OCI-LY1 (cell line): ENCODE measurements around the gene CHAF1A.

Experiments used
- H2AFZ ChIP-seq: fragments of 200-600 bp; sonication (generic), shearing (Covaris generic); 2 replicates; pipeline ENCODE4 v1.6.0; 2014; ENCODE audit warnings: antibody characterized with exemption, mild to moderate bottlenecking, low read length
- H3F3A ChIP-seq: fragments of 200-600 bp; sonication (generic), shearing (Covaris generic); 2 replicates; pipeline ENCODE4 v1.6.0; 2014; ENCODE audit warnings: mild to moderate bottlenecking, antibody characterized with exemption, low read length, moderate library complexity; ENCODE audit not compliant: insufficient read depth
- H3K27ac ChIP-seq: fragments of 200-600 bp; sonication (generic); 2 replicates; pipeline ENCODE4 v1.5.1; 2014; ENCODE audit warnings: low read length, mixed run types, mild to moderate bottlenecking, low read depth; ENCODE audit not compliant: poor library complexity, severe bottlenecking
- H3K27me3 ChIP-seq: fragments of 200-600 bp; sonication (generic); 2 replicates; pipeline ENCODE4 v1.6.0; 2014; ENCODE audit warnings: antibody characterized with exemption, mild to moderate bottlenecking, low read length, moderate library complexity; ENCODE audit not compliant: insufficient read depth
- H3K36me3 ChIP-seq: fragments of 200-600 bp; sonication (generic); 2 replicates; pipeline ENCODE4 v1.6.1; 2014; ENCODE audit warnings: mild to moderate bottlenecking, antibody characterized with exemption, low read length, moderate library complexity, mixed read lengths; ENCODE audit not compliant: insufficient read depth
- H3K4me1 ChIP-seq: fragments of 200-600 bp; sonication (generic); 2 replicates; pipeline ENCODE4 v1.5.1; 2014; ENCODE audit warnings: mild to moderate bottlenecking, low read length, moderate library complexity; ENCODE audit not compliant: insufficient read depth, severe bottlenecking
- H3K4me2 ChIP-seq: fragments of 200-600 bp; sonication (generic), shearing (Covaris generic); 2 replicates; pipeline ENCODE4 v1.6.1; 2014; ENCODE audit warnings: low read length
- H3K4me3 ChIP-seq: fragments of 200-600 bp; sonication (generic); 2 replicates; pipeline ENCODE4 v1.5.1; 2014; ENCODE audit warnings: low read length, low read depth, mild to moderate bottlenecking, mixed read lengths; ENCODE audit not compliant: poor library complexity, severe bottlenecking
- H3K79me2 ChIP-seq: fragments of 200-600 bp; shearing (Covaris generic); 2 replicates; pipeline ENCODE4 v1.6.1; 2016; ENCODE audit warnings: mixed run types, low read length, mixed read lengths; ENCODE audit not compliant: insufficient read depth
- H3K9ac ChIP-seq: fragments of 200-600 bp; sonication (generic), shearing (Covaris generic); 2 replicates; pipeline ENCODE4 v1.6.1; 2014; ENCODE audit warnings: mild to moderate bottlenecking, low read length, mixed read lengths
- H3K9me2 ChIP-seq: fragments of 200-600 bp; sonication (generic), shearing (Covaris generic); 2 replicates; pipeline ENCODE4 v1.6.1; 2014; ENCODE audit warnings: low read depth, mild to moderate bottlenecking, low read length, mixed read lengths
- H3K9me3 ChIP-seq: fragments of 200-600 bp; shearing (Covaris generic); 2 replicates; pipeline ENCODE4 v1.6.1; 2014; ENCODE audit warnings: low read length, mixed read lengths
- H4K20me1 ChIP-seq: fragments of 200-600 bp; sonication (generic), shearing (Covaris generic); 2 replicates; pipeline ENCODE4 v1.6.0; 2016; ENCODE audit warnings: mild to moderate bottlenecking, low read length; ENCODE audit not compliant: insufficient read depth
- EZH2 ChIP-seq: fragments of 200-600 bp; sonication (generic), shearing (Covaris generic); IDR thresholded peaks from 2 replicates; pipeline ENCODE4 v1.8.0; 2017; ENCODE audit warnings: borderline replicate concordance, mixed run types, mild to moderate bottlenecking, antibody characterized with exemption, low read length, moderate library complexity, mixed read lengths
- TF ChIP-seq, protein P1 (sequence below): fragments of 200-600 bp; sonication (generic), shearing (Covaris generic); IDR thresholded peaks from 2 replicates; pipeline ENCODE4 v1.5.1; 2017; ENCODE audit warnings: mild to moderate bottlenecking, antibody characterized with exemption, low read length, moderate library complexity, mixed read lengths

The CHAF1A gene

GRCh38 chr19:4386041-4386782, 16.2 kb upstream of the CHAF1A start:
- Histone ChIP-seq H3K4me2 (no peak overlapping the region), H4K20me1 (no peaks in the 10 kb centered on the region), H3K79me2 (peaks cover under 1% of the 10 kb centered on the region; the same call in 1 of the 2 replicates), H2AFZ (no peak overlapping the region), H3K27ac (no peak overlapping the region), H3K36me3 (peaks cover 21% of the 10 kb centered on the region), H3K9ac (no peak overlapping the region), H3F3A (no peaks in the 10 kb centered on the region), H3K4me1 (no peaks in the 10 kb centered on the region), H3K27me3 (no peaks in the 10 kb centered on the region), H3K9me3 (no peaks in the 10 kb centered on the region), H3K4me3 (no peak overlapping the region), H3K9me2 (no peaks in the 10 kb centered on the region)
- TF ChIP-seq, protein P1, sequence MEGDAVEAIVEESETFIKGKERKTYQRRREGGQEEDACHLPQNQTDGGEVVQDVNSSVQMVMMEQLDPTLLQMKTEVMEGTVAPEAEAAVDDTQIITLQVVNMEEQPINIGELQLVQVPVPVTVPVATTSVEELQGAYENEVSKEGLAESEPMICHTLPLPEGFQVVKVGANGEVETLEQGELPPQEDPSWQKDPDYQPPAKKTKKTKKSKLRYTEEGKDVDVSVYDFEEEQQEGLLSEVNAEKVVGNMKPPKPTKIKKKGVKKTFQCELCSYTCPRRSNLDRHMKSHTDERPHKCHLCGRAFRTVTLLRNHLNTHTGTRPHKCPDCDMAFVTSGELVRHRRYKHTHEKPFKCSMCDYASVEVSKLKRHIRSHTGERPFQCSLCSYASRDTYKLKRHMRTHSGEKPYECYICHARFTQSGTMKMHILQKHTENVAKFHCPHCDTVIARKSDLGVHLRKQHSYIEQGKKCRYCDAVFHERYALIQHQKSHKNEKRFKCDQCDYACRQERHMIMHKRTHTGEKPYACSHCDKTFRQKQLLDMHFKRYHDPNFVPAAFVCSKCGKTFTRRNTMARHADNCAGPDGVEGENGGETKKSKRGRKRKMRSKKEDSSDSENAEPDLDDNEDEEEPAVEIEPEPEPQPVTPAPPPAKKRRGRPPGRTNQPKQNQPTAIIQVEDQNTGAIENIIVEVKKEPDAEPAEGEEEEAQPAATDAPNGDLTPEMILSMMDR, result no peak
- TF ChIP-seq EZH2, result no peak

GRCh38 chr19:4388337-4389063, 13.9 kb upstream of the CHAF1A start:
- no peak overlapping the region for H3K27ac ChIP-seq
- H4K20me1 ChIP-seq, result no peaks in the 10 kb centered on the region
- H3K9me3 ChIP-seq, result no peaks in the 10 kb centered on the region
- H3K36me3 ChIP-seq, result peaks cover 19% of the 10 kb centered on the region
- H3F3A ChIP-seq, result no peaks in the 10 kb centered on the region
- H3K4me3 ChIP-seq, result no peak overlapping the region
- H3K79me2 ChIP-seq, result peaks cover 8% of the 10 kb centered on the region
- no peak overlapping the region for H3K9ac ChIP-seq
- H2AFZ ChIP-seq, result no peak overlapping the region
- TF ChIP-seq EZH2, result no peak
- TF ChIP-seq, protein P1, result no peak
- no peaks in the 10 kb centered on the region for H3K9me2 ChIP-seq
- H3K4me2 ChIP-seq, result no peak overlapping the region
- H3K4me1 ChIP-seq, result no peaks in the 10 kb centered on the region
- no peaks in the 10 kb centered on the region for H3K27me3 ChIP-seq

- Histone ChIP-seq H3K27ac (no peak overlapping the region), H4K20me1 (no peaks in the 10 kb centered on the region)
Observed at GRCh38 chr19:4389064-4389375, 13.4 kb upstream of the CHAF1A start.

More at GRCh38 chr19:4389064-4389375, 13.4 kb upstream of the CHAF1A start:
- no peaks in the 10 kb centered on the region for H3F3A ChIP-seq
- no peaks in the 10 kb centered on the region for H3K4me1 ChIP-seq
- no peak overlapping the region for H2AFZ ChIP-seq
- no peaks in the 10 kb centered on the region for H3K27me3 ChIP-seq
- no peaks in the 10 kb centered on the region for H3K9me3 ChIP-seq
- peaks cover 15% of the 10 kb centered on the region for H3K36me3 ChIP-seq
- H3K9ac ChIP-seq, result no peak overlapping the region
- no peaks in the 10 kb centered on the region for H3K9me2 ChIP-seq
- TF ChIP-seq, protein P1, result no peak
- no peak for TF ChIP-seq EZH2
- peaks cover 10% of the 10 kb centered on the region for H3K79me2 ChIP-seq
- H3K4me2 ChIP-seq, result no peak overlapping the region
- no peak overlapping the region for H3K4me3 ChIP-seq
